Type B pancreatic cell (in vitro differentiated cells): Measurements from ENCODE around the gene B3GNT3. TPM values are rescaled to one million over a fixed set of nuclear protein-coding genes. Genes with fewer than 3 reads are reported as not detected.
A peak's percentile ranks its signal among the peaks of the same experiment; 100 is the strongest.
"Not testable (repeated sequence)": the region's sequence is repeated elsewhere in the genome, so short reads cannot be mapped to it uniquely, and the experiment has no call there.

Source experiments
- DNase-seq: peaks from one replicate; pipeline ENCODE4 v3.0.0; 2021; ENCODE audit warnings: mixed read lengths; ENCODE audit not compliant: unreplicated experiment; ENCODE audit errors: extremely low spot score
- H3K27ac Mint-ChIP-seq: 2 replicates; pipeline ENCODE4 v1.8.0; 2021; ENCODE audit warnings: mild to moderate bottlenecking, mixed read lengths
- H3K27me3 Mint-ChIP-seq: 2 replicates; pipeline ENCODE4 v1.8.0; 2021; ENCODE audit warnings: mixed read lengths
- H3K36me3 Mint-ChIP-seq: 2 replicates; pipeline ENCODE4 v1.8.0; 2021; ENCODE audit warnings: mixed read lengths
- H3K4me1 Mint-ChIP-seq: one replicate; pipeline ENCODE4 v1.8.0; 2021; ENCODE audit warnings: mixed read lengths; ENCODE audit not compliant: unreplicated experiment
- H3K4me3 Mint-ChIP-seq: 2 replicates; pipeline ENCODE4 v1.8.0; 2021; ENCODE audit warnings: mild to moderate bottlenecking, mixed read lengths
- H3K9me3 Mint-ChIP-seq: 2 replicates; pipeline ENCODE4 v1.8.0; 2021; ENCODE audit warnings: mixed read lengths
- total RNA-seq: library from RNA; stranded (reverse); gene quantifications from 2 replicates; pipeline ENCODE4 v1.2.1, GENCODE V29; 2021; ENCODE audit warnings: low replicate concordance
- TF ChIP-seq, protein P1 (sequence below): fragments of 200-600 bp; sonication (generic); conservative IDR thresholded peaks from 2 replicates; pipeline ENCODE4 v1.5.0; 2021; ENCODE audit warnings: antibody characterized with exemption, mild to moderate bottlenecking

The B3GNT3 gene
- total RNA-seq, 1 donor from 2014 or later: 12.3 TPM

DNA sequence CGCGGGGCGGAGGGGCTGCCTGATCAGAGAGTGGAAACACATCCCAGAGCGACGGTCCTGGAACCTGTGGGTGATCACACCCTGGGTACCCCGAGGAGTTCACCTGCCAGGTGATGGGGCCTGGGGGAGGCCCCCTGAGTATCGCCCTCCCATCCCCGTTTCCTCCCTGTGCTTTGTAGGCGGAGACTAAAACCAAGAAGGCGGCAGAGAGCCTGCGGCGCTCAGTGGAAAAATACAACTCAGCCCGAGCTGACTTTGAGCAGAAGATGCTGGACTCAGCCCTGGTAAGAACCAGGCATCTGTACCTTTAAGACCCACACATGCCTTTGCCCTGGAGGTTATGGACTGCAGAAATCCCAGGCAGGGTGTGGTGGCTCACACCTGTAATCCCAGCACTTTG lies 24.3 kb upstream of the B3GNT3 start:
- Mint-ChIP-seq H3K27me3 (peaks cover 8% of the 10 kb centered on the region), H3K36me3 (no peaks in the 10 kb centered on the region), H3K4me1 (peaks cover 9% of the 10 kb centered on the region), H3K27ac (no peak overlapping the region), H3K9me3 (no peaks in the 10 kb centered on the region), H3K4me3 (no peak overlapping the region)
- DNase-seq: no peak
- TF ChIP-seq, protein P1, sequence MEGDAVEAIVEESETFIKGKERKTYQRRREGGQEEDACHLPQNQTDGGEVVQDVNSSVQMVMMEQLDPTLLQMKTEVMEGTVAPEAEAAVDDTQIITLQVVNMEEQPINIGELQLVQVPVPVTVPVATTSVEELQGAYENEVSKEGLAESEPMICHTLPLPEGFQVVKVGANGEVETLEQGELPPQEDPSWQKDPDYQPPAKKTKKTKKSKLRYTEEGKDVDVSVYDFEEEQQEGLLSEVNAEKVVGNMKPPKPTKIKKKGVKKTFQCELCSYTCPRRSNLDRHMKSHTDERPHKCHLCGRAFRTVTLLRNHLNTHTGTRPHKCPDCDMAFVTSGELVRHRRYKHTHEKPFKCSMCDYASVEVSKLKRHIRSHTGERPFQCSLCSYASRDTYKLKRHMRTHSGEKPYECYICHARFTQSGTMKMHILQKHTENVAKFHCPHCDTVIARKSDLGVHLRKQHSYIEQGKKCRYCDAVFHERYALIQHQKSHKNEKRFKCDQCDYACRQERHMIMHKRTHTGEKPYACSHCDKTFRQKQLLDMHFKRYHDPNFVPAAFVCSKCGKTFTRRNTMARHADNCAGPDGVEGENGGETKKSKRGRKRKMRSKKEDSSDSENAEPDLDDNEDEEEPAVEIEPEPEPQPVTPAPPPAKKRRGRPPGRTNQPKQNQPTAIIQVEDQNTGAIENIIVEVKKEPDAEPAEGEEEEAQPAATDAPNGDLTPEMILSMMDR: no peak

DNA sequence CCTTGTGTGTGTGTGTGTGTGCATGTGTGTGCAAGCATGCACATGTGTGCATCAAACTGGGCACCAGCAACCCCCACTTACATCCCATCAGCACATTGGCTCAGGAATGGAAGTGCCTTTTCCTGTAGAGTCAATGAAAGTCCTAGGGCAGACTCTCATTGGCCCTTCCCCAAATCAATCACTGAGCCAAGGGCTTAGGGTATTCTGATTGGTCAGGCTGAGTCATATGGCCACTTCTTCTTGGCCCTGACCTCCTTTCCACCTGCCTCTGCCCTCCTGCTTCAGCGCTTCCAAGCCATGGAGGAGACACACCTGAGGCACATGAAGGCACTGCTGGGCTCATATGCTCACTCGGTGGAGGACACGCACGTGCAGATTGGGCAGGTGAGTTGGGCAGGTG lies 22.8 kb upstream of the B3GNT3 start:
- Mint-ChIP-seq H3K9me3 (no peaks in the 10 kb centered on the region), H3K4me1 (peaks cover 4% of the 10 kb centered on the region), H3K27ac (no peak overlapping the region), H3K36me3 (no peaks in the 10 kb centered on the region), H3K27me3 (peaks cover 8% of the 10 kb centered on the region), H3K4me3 (no peak overlapping the region)
- TF ChIP-seq, protein P1: no peak
- no peak for DNase-seq

DNA sequence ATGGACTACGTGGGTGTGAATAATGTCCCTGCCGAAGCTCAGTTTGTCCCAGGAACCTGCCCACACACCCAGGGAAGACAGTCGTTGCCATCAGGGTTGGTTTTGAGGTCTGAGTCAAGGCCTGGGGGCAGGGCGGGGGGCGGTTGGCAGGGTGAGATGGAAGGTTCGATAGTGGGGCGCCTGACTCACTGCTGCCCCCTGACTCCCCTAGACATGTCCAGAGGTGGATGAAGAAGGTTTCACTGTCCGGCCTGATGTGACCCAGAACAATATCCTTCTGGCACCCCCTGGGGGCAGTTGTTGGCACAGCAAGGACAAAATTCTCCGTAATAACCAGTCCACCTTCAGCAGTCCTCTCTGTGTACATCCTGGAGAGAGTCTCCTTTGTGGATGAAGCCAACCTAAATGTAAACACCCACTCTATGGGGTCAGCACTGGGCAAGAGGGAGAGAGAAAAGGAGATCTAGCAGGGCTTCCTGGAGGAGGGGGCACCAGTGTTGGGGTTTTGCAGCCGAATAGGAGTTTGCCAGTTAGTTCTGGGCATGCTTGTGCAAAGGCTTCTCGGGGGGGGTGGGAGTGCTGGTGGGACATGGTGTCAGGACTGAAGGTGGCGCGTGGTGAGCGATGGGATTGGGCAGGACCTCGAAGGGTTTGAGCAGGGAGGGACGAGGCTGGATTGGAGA lies 19.6 kb upstream of the B3GNT3 start:
- TF ChIP-seq, protein P1: peak; percentile 81
- no peak for DNase-seq
- no peaks in the 10 kb centered on the region for H3K36me3 Mint-ChIP-seq
- H3K27me3 Mint-ChIP-seq: peaks cover 11% of the 10 kb centered on the region
- peaks cover 9% of the 10 kb centered on the region for H3K4me1 Mint-ChIP-seq
- no peaks in the 10 kb centered on the region for H3K9me3 Mint-ChIP-seq
- no peak overlapping the region for H3K27ac Mint-ChIP-seq
- H3K4me3 Mint-ChIP-seq: no peak overlapping the region

DNA sequence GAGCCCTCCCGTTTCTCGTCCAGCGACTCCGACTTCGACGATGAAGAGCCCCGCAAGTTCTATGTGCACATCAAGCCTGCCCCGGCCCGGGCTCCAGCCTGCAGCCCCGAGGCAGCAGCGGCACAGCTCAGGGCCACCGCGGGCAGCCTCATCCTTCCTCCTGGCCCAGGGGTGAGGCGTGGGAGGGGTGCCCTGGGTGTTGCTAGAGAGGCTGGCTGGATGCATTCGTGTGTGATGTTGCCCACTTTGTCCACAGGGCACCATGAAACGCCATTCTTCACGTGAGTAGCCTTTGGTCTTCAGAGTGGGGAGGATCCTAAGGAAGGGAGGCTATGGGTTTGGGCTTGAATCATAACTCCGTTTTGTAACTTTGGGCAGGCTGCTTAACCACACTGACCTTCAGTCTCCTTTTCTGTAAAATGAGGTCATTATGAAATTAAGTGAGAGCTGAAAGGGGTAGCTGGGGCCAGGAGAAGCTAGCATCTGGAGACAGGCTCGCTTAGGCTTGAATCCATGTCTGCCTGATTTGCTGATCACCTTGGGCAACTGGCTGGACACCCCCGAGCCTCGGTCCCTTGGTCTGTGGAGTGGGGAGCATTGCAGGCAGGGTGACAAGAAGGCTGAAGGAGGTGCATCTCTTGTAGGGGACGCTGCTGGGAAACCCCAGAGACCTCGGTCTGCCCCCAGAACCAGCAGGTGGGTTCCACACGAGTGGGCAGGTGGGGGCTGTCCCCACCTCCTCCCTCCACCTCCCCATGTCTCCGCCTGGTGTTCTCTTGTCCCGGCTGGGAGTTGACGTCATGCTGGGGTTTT lies 18.7 kb upstream of the B3GNT3 start:
- DNase-seq: no peak
- Mint-ChIP-seq H3K9me3 (no peaks in the 10 kb centered on the region), H3K36me3 (no peaks in the 10 kb centered on the region), H3K27ac (no peak overlapping the region), H3K4me3 (no peak overlapping the region), H3K27me3 (peaks cover 11% of the 10 kb centered on the region), H3K4me1 (peaks cover 9% of the 10 kb centered on the region)
- TF ChIP-seq, protein P1: no peak

DNA sequence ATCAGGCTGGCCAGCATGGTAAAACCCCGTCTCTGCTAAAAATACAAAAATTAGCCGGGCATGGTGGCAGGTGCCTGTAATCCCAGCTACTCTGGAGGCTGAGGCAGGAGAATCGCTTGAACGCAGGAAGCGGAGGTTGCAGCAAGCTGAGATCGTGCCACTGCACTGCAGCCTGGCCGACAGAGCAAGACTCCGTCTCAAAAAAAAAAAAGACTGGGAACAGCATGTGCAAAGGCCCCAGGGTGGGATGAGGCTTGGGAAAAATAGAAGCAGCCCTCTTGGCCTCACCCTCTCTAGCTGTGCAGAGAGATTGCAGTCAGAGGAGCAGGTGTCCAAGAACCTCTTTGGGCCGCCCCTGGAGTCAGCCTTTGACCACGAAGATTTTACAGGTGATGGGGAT lies 17.1 kb upstream of the B3GNT3 start:
- not testable (repeated sequence) for H3K9me3 Mint-ChIP-seq, H3K4me3 Mint-ChIP-seq, DNase-seq, H3K27ac Mint-ChIP-seq, H3K4me1 Mint-ChIP-seq, H3K36me3 Mint-ChIP-seq
- peaks cover 11% of the 10 kb centered on the region for H3K27me3 Mint-ChIP-seq
